GM15510 (cell line): ENCODE results near the gene ZNF22.

ENCODE experiments used
- POLR2A ChIP-seq: IDR thresholded peaks from 3 replicates; pipeline ENCODE4 v1.6.1; 2011; ENCODE audit warnings: borderline replicate concordance; ENCODE audit not compliant: insufficient read length; ENCODE audit errors: extremely low read depth

The ZNF22 gene

GRCh38 chr10:44971434-44971833, 29.3 kb upstream of the ZNF22 start:
- TF ChIP-seq POLR2A: no peak

GRCh38 chr10:44971935-44972757, 28.6 kb upstream of the ZNF22 start:
- TF ChIP-seq POLR2A: no peak

GRCh38 chr10:44972874-44973306, 27.8 kb upstream of the ZNF22 start:
- TF ChIP-seq POLR2A: no peak

- no peak for TF ChIP-seq POLR2A
Observed at GRCh38 chr10:44973323-44974081, 27.2 kb upstream of the ZNF22 start.

- TF ChIP-seq POLR2A: no peak
Observed at GRCh38 chr10:44974082-44974627, 26.6 kb upstream of the ZNF22 start.

- peak; percentile 45 for TF ChIP-seq POLR2A
Observed at GRCh38 chr10:44974628-44975430, 25.9 kb upstream of the ZNF22 start.

GRCh38 chr10:44975431-44976331, 25.0 kb upstream of the ZNF22 start:
- no peak for TF ChIP-seq POLR2A

GRCh38 chr10:44976352-44977198, 24.1 kb upstream of the ZNF22 start:
- TF ChIP-seq POLR2A: no peak

- no peak for TF ChIP-seq POLR2A
Observed at GRCh38 chr10:44977287-44978212, 23.2 kb upstream of the ZNF22 start.

GRCh38 chr10:44978213-44978569, 22.5 kb upstream of the ZNF22 start:
- no peak for TF ChIP-seq POLR2A

GRCh38 chr10:44978570-44979280, 22.0 kb upstream of the ZNF22 start, which contains the start of gene DEPP1:
Gene DEPP1, minus strand, starts transcription at chr10:44978809. Its CDS starts 779 bp downstream, at chr10:44978030.
- TF ChIP-seq POLR2A: no peak

- TF ChIP-seq POLR2A: no peak
Observed at GRCh38 chr10:44979281-44980191, 21.2 kb upstream of the ZNF22 start.
